Right lobe of liver (tissue), 4 donors: ENCODE measurements around the gene FUT2.

Source experiments
- POLR2A ChIP-seq: fragments of 450-650 bp; IDR thresholded peaks from one replicate; pipeline ENCODE4 v1.6.1; 2017; ENCODE audit warnings: antibody characterized with exemption, mild to moderate bottlenecking
- TF ChIP-seq, protein P1 (sequence below), 4 donors: fragments of 200-600 bp in 3 of 4; fragments of 450-650 bp in 1 of 4; IDR thresholded peaks; one replicate each; pipeline versions ENCODE4 v1.5.1 to v1.8.0; 2016 to 2022; ENCODE audit warnings: antibody characterized with exemption in 4 of 4, mild to moderate bottlenecking in 2 of 4
- donor health status: DM: no; HTN: no; CAD: no.
- donor health status: DM: no; HTN: no; CAD: no.
- donor health status: DM: no; HTN: yes; CAD: no.

GRCh38 chr19:48674216-48674809 is 21.5 kb upstream of the FUT2 start:
- TF ChIP-seq, protein P1, sequence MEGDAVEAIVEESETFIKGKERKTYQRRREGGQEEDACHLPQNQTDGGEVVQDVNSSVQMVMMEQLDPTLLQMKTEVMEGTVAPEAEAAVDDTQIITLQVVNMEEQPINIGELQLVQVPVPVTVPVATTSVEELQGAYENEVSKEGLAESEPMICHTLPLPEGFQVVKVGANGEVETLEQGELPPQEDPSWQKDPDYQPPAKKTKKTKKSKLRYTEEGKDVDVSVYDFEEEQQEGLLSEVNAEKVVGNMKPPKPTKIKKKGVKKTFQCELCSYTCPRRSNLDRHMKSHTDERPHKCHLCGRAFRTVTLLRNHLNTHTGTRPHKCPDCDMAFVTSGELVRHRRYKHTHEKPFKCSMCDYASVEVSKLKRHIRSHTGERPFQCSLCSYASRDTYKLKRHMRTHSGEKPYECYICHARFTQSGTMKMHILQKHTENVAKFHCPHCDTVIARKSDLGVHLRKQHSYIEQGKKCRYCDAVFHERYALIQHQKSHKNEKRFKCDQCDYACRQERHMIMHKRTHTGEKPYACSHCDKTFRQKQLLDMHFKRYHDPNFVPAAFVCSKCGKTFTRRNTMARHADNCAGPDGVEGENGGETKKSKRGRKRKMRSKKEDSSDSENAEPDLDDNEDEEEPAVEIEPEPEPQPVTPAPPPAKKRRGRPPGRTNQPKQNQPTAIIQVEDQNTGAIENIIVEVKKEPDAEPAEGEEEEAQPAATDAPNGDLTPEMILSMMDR (IDR thresholded peaks at IDR 0.05) = no peak
- no peak for TF ChIP-seq POLR2A
